ENCODE results near the gene PON2.
A peak's percentile ranks its signal among the peaks of the same experiment; 100 is the strongest.

Gene PON2

GRCh38 chr7:95444796-95445195, 10.0 kb upstream of the PON2 start:
- TF ChIP-seq, protein P1, sequence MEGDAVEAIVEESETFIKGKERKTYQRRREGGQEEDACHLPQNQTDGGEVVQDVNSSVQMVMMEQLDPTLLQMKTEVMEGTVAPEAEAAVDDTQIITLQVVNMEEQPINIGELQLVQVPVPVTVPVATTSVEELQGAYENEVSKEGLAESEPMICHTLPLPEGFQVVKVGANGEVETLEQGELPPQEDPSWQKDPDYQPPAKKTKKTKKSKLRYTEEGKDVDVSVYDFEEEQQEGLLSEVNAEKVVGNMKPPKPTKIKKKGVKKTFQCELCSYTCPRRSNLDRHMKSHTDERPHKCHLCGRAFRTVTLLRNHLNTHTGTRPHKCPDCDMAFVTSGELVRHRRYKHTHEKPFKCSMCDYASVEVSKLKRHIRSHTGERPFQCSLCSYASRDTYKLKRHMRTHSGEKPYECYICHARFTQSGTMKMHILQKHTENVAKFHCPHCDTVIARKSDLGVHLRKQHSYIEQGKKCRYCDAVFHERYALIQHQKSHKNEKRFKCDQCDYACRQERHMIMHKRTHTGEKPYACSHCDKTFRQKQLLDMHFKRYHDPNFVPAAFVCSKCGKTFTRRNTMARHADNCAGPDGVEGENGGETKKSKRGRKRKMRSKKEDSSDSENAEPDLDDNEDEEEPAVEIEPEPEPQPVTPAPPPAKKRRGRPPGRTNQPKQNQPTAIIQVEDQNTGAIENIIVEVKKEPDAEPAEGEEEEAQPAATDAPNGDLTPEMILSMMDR (IDR thresholded peaks at IDR 0.05; ENCODE audit: insufficient read depth, low read depth, low read length, missing control alignments), result no peak
- no peak overlapping the region for H3K4me3 ChIP-seq (ENCODE audit: low read length)
- no peak for DNase-seq (ENCODE audit: low read depth)

- peak; percentile 64 for DNase-seq (ENCODE audit: low read depth)
- TF ChIP-seq, protein P1 (IDR thresholded peaks at IDR 0.05; ENCODE audit: insufficient read depth, low read depth, low read length, missing control alignments), result no peak
- H3K4me3 ChIP-seq (ENCODE audit: low read length), result no peak overlapping the region
Observed at GRCh38 chr7:95441042-95441823, 6.4 kb upstream of the PON2 start.

DNA sequence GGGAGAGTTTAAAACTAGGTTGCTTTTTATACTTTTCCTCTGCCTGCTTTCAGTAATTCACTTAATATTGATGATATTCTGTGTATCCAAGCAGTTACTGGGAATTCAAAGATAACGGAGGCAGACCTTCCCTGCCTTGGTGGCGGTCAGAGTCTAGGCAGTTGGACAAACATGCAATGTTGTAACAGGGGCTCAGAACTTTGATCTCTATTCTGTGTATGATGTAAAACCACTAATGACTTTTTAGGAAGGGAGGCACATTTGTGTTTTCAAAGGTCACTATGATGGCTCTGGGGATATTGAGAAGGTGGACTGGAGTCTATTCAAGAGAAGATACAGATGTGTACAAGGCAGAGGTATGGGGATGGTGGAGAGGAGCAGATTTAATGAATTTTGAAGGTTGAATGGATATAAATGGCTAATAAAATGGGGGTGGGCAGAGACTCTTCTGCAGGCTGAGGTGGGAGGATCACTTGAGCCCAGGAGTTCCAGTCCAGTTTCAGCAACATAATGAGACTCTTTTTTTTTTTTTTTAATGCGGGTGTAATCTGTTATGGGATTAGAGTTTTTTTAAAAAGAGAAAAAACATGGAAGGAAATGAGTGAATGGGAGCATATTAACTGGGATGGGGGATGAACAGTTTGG, 5.7 kb upstream of the PON2 start:
- TF ChIP-seq, protein P1 (IDR thresholded peaks at IDR 0.05; ENCODE audit: insufficient read depth, low read depth, low read length, missing control alignments), result no peak
- no peak overlapping the region for H3K4me3 ChIP-seq (ENCODE audit: low read length)
- DNase-seq (ENCODE audit: low read depth), result no peak

DNA sequence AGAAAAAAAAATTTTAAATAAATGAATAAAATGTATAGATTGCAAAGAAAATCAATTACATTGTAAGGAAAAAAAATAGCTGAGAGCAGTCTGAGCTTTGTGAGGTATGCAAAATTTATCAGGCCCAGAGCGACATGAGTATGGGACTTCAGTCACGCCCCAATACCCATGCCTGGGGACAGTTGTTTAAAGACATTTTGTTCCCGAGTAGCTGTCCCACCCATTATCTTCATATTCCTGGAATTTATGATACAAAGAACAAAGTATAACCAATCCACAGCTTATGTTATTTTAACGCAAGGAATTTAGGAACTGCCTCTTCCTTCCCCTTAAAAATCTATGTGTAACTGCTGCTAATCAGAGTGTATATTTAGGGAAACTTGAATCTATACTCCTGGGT, 1.6 kb upstream of the PON2 start:
- TF ChIP-seq, protein P1 (IDR thresholded peaks at IDR 0.05; ENCODE audit: insufficient read depth, low read depth, low read length, missing control alignments), result no peak
- no peak overlapping the region for H3K4me3 ChIP-seq (ENCODE audit: low read length)
- no peak for DNase-seq (ENCODE audit: low read depth)

GRCh38 chr7:95435422-95435780, 573 bp upstream of the PON2 start:
- TF ChIP-seq, protein P1 (IDR thresholded peaks at IDR 0.05; ENCODE audit: insufficient read depth, low read depth, low read length, missing control alignments), result no peak
- no peak for DNase-seq (ENCODE audit: low read depth)
- peak overlapping the region; percentile 67 for H3K4me3 ChIP-seq (ENCODE audit: low read length)

- DNase-seq (ENCODE audit: low read depth), result no peak
- TF ChIP-seq, protein P1 (IDR thresholded peaks at IDR 0.05; ENCODE audit: insufficient read depth, low read depth, low read length, missing control alignments), result no peak
Observed at GRCh38 chr7:95433952-95434556, 774 bp downstream of the PON2 start.

More at GRCh38 chr7:95433952-95434556, 774 bp downstream of the PON2 start:
- H3K4me3 ChIP-seq (ENCODE audit: low read length), result peak overlapping the region; percentile 67

Measured in epithelial cell of esophagus (primary cell).